Cerebellar nuclear complex (tissue), 1 donor: ENCODE data around the gene PKHD1.

Experiments
- DNase-seq, 2 experiments: peaks; one replicate each; lab custom pipeline; 2025; lab: John Stamatoyannopoulos, UW

The PKHD1 gene

GRCh38 chr6:52106994-52107393, 19.6 kb upstream of the PKHD1 start:
- DNase-seq: no peak

DNA sequence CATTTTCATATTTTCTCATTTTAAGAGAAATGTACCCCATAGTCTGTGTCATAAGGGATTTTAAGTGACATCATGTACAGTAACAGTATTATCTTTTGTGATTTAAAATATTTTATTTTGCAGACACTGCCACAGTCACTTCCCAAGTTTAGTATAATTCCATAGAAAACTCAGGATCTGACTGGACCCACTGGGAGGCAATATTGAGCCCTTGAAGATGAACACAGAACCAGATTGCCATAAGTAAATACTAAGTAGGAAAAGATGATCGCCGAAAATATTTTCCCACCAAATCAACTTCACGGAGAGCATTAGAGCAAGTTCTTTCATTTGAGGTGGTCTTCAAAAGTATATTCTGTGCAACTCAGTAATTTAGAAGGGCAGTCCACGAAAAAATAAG, 17.6 kb upstream of the PKHD1 start:
- DNase-seq: no peak

DNA sequence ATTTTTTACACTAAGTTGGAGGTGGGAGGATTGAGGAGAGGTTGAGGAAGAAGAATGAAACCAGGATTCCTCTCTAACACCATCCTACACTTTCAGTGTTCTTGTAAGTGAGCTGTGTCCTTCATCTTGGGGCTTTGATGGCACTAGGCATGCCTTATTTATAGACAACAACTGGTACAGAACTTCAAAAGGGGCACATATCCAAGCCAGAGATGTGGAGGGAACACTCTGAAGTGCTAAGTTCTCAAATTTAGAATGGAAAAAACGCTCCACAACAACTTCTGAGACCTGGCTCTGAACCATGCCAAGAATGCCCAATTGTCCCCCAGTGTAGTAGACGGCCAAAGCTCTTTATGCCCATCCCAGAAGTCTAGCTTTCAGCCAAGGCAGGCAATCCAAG, 16.2 kb upstream of the PKHD1 start:
- no peak for DNase-seq

DNA sequence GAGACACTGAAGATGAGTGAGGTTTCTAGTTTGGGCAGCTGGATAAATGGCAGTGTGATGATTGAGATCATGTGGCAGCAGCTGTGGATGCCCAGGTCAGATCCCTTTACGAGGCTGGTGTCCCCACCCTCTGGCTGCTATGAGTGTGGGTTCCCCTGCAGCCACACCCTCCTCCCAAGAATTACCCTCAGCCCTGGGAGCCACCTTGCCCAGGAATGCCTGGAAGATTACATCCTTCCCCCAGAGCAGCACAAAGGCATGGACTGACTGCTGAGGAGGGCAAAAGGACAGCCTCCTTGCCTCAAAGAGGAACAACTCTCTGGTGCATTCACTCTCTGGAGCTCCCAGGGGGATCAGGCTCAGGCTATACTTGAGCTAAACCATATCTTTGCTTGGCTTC, 15.0 kb upstream of the PKHD1 start:
- DNase-seq: no peak

- no peak for DNase-seq
These were observed 11.3 kb upstream of the PKHD1 start for GRCh38 chr6:52098721-52099120.

- DNase-seq: no peak
These were observed 2.4 kb upstream of the PKHD1 start for GRCh38 chr6:52089758-52090348.

GRCh38 chr6:52086741-52087140, 672 bp downstream of the PKHD1 start:
- no peak for DNase-seq

DNA sequence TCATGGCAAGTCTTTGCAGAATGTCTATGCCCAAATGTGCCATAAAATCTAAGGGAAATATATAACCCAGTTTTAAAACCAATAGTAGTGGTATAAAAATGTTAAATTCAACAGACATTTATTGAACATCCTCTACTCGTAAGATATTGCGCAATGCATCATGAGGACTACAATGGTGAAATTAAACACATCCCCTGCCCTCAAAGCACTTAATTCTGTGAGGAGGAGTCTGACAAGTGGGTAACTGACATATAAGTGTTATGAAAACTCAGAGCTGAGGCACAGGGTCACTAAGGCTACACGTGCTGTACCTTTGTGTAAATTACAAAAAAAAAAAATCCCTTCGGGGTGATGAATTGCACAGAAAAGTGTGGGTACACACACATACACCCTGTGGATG, 6.2 kb downstream of the PKHD1 start:
- no peak for DNase-seq

GRCh38 chr6:52077961-52078625, 9.3 kb downstream of the PKHD1 start:
- no peak for DNase-seq

DNA sequence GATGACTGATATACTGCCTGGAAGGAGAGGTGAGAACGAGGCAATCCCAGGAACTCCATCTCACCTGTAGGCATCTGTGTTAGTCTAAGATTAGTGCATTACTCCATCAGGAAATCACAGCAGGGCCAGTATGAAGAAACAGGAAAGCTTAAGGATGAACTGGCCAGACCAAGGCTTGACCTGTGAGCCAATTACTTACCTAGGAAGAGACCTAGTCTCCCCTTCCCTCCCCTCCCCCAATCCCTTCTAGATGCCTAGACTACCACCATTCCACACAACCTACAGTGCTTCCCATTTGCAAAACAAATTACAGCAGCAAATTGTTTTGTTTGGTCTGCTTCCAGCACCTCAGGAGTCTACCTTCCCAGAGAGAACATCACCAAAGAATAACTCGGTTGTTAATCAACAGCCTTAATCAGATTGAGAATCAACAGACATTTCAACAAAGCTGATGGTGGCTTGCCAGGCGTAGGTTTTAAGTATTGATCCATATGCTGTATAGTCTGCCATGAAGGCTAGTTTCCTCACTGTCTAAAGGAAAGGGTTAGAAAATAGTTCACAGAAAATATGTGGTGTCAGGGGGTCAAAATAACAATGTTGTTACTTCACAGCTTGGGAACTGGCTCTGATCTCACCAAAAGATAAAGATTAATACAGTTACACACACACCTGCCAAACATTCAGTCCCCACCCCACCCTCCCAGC, 10.1 kb downstream of the PKHD1 start:
- no peak for DNase-seq

GRCh38 chr6:52076791-52077179, 10.6 kb downstream of the PKHD1 start:
- DNase-seq: no peak

DNA sequence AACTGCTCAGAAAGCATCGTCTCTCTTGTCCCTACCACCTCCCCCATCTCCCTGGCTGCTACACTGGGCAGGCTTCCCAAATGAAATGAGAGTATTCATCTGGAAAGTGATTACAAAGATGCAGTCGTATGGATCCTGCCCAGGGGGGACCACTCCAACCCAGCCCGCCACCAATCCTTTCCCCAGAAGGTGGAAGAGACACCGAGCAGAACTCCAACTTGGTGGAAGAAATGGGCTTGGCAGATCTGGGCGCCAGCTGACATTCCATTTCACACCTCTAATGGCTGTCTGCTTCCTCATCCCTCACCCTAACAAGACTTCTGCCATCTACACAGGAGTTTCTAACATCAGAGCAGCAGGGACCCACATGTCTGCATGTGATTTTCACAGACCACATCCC, 12.7 kb downstream of the PKHD1 start:
- DNase-seq: no peak

GRCh38 chr6:52074155-52074554, 13.3 kb downstream of the PKHD1 start:
- no peak for DNase-seq

DNA sequence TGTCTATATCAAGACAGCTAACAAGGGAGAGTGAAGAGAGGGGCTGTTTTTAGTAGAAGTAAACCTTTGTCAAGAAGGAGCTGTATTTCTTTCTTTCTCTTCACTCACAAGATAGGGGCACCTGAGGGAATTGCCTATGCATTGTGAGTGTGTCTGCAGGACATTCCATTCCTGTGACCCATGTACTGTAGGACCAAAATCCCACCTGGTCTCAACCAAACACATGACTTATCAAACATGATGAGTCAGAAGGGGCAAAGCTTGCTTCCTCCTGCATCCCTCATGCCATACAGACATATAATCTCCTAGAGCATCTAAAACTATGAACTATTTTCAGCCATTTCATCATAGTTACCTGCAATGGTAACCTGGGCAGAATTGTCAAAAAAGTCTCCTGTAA, 21.8 kb downstream of the PKHD1 start:
- DNase-seq: no peak

GRCh38 chr6:52063584-52064344, 23.6 kb downstream of the PKHD1 start:
- no peak for DNase-seq

DNA sequence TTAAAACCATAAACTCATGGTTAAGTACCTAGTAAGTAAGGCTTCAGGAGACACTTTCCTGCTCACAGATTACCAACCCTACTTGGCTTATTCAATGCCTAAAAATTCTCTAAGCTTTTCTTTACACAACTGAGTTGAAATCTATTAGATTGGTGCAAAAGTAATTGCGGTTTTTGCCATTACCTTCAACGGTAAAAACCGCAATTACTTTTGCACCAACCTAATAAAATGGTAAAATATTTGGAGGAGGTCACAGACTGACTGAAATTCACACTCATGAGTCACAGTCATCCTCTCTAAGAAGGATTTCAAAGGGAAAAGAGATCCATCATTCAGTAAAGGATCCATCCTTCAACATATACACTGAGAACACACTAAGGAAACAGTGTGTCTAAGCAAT, 25.9 kb downstream of the PKHD1 start:
- no peak for DNase-seq

DNA sequence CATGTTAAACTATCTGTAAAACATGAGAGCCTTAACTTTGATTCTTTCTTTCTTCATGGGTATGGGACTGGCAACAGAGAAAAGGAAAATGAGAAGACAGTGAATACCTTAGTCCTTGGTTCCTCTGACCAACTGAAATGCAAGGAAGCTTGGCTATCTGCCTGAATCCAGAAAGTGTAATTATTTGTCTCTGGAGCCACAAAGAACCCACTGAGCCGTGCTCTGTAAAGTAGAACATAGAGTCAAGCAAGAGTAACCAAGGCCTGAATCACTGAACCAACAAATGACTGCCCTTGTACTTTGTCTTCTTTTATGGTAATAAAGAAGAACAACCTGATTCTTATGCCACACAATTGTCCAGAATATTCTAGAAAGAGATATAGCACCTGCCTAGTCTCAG, 27.6 kb downstream of the PKHD1 start:
- no peak for DNase-seq

DNA sequence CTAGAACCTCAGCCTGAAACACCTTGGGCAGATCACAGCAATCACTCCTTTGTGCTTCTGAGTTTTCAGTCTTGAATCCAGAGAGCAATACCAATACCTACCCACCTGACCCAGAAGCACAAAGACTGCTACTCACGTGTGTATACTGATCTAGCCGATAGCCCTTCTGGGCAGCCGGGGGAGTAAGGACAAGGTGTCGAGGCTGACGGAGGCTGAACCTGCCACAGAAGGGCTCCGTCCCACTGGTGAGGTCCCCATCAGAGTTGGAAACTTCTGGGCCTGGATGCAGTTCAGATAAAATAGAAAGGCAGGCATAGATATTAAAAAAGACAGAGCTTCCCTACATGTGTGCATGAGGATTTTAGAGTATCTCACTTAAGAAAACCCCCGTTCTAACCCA, 32.0 kb downstream of the PKHD1 start:
- no peak for DNase-seq

- no peak for DNase-seq
These were observed 34.2 kb downstream of the PKHD1 start for GRCh38 chr6:52053038-52053695.

- no peak for DNase-seq
These were observed 37.4 kb downstream of the PKHD1 start for GRCh38 chr6:52050051-52050405.

- DNase-seq: no peak
These were observed 38.0 kb downstream of the PKHD1 start for GRCh38 chr6:52049252-52050050.

DNA sequence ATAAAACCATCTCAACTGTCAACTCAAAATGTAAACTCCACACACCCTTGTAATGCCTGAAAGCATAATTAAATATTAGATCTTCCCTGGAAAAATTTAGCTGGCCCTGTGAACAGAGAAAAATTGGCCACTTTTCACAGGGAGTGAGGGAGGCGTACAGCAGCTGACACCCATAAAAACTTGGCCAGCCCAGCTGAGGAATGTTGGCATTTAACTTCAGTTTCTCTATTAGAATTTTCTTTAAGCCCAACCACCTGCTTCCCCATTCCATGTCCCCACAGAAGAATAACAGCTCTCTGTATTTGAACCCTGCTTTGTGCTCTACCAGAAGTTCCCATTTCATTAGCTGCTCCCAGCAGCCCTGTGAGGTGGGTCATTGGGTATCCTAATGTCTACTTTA, 41.0 kb downstream of the PKHD1 start:
- DNase-seq: no peak
